ENCODE results near the gene CDK7. TPM values are rescaled to one million over a fixed set of nuclear protein-coding genes. Genes with fewer than 3 reads are reported as not detected.
"Not testable (repeated sequence)": the region's sequence is repeated elsewhere in the genome, so short reads cannot be mapped to it uniquely, and the experiment has no call there.

Gene CDK7
- polyA plus RNA-seq, 3 donors: 37.8 to 41.6 (median 39.4) TPM

DNA sequence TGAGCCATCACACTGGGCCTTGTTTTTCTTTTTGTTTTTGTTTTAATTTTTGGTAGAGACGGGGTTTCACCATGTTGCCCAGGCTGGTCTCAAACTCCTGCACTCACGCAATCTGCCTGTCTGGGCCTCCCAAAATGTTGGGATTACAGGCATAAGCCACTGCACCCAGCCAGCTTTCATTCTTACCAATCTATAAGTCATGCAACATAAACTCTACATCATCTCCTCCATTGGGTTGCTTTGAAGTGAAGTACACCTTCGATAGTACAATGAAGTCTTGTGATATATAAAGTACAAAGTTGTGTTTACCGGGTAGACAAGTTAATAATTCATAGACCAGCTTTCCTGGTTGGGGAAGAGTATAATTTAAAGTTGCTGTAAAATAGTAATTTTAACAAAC lies 8.8 kb upstream of the CDK7 start:
- DNase-seq: no peak

DNA sequence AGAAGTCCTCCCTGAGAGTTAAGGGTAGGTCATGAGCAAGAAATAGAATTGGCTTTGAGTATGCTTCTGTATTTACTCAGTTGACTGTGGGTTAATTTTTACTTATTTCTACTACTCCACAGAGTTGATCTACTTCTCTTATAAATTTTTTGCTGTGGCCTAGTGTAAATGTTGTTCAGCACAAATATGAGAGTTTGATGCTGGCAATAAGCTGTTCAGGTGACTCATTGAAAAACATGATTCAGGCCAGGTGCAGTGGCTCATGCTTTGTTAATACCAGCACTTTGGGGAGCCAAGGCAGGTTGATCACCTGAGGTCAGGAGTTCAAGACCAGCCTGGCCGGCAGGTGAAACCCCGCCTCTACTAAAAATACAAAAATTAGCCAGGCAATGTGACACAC lies 4.5 kb upstream of the CDK7 start:
- DNase-seq: no peak

DNA sequence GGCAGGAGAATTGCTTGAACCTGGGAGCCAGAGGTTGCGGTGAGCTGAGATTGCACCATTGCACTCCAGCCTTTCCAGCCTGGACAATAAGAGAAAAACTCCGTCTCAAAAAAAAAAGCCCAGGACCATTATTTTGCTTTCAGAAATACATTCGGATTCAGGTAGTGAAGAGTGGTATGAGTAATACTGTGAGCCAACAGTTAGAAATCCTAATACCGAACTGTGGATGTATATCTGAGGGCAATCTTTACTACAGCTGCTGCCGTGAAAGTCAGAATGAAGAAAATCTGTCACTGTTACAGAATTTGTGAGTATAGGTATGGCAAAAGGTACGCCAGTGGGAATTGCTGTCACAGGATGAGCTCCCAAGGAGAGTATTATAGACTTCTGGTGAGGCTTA lies 3.4 kb upstream of the CDK7 start:
- no peak for DNase-seq

DNA sequence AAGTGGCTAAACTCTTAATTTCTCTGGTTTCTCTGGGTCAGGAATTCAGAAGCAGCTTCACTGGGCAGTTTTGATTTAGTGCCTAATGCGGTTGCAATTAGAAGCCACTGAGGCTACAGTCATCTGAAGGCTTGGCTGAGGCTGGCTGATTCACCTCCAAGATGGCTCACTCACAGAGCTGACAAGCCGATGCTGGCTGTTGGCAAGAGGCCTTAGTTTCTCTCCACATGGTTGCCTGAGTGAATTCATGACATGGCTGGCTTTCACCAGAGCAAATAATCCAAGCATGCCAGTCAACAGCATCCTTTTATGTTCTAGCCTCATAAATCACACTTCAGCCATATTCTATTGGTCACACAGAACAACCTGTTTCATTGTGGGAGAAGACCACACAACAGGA lies 2.8 kb upstream of the CDK7 start:
- no peak for DNase-seq

DNA sequence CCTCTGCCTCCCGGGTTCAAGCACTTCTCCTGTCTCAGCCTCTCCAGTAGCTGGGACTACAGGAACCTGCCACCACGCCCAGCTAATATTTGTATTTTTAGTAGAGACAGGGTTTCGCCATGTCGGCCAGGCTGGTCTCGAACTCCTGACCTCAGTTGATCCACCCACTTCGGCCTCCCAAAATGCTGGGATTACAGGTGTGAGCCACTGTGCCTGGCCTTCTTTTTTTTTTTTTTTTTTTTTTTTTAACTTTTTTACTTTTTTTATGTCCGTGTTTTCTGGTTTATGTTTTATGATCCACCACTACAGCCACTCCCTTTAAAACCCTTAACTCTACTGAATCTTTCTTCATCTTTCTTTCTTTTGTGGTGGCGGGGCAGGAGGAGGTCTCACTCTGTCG lies 2.0 kb downstream of the CDK7 start:
- not testable (repeated sequence) for DNase-seq

DNA sequence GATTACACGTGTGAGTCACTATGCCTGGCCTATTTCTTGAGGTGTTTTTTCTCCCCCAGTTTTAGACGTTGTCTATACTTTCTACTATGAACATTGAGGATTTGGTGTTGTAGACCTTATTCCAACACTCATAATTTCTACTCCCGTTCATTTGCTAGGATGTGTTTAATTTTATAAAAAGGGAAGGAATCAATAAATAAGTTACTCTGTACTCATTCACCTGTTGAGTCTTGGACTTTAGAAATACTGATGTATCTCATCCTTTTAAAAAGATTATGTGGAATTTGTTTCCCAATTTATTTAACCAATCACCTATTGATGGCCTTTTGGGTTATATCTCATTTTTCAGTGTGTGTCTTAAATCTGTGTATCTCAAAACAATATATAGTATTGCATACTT lies 3.2 kb downstream of the CDK7 start:
- no peak for DNase-seq

DNA sequence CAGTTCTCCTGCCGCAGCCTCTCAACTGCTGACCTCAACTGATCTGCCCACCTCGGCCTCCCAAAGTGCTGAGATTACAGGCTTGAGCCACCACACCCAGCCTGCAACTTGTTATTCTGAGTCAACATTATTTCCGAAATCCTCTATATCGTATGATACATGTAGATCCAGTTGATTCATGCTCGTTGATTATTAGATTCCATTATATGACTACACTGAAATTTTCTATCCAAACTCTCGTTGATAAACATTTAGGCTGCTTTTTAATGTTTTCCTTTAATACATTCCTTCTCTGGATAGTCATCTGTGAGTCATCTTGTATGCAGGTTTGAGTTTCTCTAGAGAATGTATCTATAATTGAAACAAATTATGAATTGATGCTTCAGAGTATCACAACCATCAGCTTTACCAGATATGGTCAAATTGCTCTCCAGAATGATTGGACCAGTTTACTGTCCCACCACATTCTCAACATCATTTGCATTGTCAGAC lies 4.1 kb downstream of the CDK7 start:
- no peak for DNase-seq

DNA sequence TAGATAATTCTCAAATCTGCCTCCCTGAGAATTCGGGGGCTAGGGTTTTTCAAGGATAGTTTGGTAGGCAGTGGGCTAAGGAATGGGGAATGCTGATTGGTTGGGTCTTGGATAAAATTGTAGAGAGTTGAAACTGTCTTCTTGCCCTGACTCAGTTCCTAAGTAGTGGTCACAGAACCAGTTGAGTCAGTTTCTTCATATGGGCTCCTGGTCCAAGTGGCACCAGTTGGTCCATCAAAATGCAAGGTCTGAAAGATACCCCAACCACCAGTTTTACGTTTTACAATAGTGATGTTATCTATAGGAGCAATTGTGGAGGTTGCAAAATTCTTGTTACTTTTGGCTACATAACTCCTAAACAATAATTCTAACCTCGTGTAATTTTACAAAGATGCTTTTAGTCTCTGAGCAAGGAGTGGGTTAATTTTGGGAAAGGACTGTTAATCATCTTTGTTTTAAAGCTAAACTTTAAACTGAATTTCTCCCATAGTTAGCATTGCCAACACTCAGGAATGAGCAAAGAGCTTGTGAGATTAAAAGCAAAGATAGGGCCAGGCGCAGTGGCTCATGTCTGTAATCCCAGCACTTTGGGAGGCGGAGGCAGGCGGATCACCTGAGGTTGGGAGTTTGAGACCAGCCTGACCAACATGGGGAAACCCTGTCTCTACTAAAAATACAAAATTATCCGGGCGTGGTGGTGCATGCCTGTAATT lies 7.7 kb downstream of the CDK7 start:
- DNase-seq: no peak

DNA sequence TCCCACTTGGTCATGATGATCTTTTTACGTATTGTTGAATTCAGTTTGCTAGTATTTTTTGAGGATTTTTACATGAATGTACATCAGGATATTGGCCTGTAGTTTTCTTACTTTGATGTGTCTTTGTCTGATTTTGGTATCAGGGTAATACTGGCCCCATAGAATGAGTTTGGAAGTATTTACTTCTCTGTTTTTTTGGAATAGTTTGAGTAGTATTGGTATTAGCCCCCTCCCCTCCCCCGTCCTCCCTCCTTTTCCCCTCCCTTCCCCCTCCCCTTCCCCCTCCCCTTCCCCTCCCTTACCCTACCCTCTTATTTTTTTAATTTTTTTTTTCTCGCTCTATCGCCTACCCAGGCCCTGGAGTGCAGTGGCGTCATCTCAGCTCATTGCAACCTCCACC lies 10.3 kb downstream of the CDK7 start:
- no peak for DNase-seq

DNA sequence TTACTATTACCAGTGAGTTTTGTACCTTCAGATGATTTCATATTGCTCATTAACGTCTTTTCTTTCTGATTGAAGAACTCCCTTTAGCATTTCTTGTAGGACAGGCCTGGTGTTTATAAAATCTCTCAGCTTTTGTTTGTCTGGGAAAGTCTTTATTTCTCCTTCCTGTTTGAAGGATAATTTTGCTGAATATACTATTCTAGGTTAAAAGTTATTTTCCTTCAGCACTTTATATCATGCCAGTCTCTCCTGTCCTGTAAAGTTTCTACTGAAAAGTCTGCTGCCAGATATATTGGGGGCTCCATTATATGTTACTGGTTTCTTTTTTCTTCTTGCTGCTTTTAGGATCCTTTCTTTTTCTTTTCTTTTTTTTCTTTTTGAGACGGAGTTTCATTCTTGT lies 13.3 kb downstream of the CDK7 start:
- DNase-seq: no peak

DNA sequence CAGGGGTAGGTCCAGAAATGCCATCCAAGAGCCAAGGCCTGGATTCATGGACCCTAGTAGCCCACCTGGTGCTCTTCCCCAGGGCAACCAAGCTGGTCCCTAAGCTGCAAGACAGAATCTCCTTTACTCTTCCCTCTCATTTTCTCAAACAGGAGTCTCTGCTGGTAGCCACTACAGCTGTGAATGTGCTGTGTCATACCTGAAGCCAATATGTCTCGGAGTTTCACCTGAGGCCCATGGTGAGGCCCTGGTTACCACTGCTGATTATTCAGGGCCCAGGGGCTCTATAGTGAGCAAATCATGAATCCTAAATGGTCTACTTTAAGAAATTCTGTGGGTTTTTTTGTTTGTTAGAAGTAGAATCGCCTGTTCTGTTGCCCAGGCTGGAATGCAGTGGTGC lies 15.9 kb downstream of the CDK7 start:
- DNase-seq: no peak

DNA sequence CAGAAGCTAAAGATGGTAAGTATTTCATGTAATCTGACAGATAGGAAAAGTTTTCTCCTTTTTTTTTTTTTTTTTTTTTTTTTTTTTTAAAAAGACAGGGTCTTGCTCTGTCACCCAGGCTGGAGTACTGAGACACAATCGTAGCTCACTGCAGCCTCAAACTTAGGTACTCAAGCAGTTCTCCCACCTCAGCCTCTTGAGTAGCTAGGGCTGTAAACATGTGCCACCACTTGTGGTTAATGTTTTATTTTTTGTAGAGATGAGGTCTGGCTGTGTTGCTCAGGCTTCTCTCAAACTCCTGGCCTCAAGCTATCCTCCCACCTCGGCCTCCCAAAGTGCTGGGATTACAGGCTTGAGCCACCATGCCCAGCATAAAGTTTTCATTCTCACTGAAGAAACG lies 17.8 kb downstream of the CDK7 start:
- DNase-seq: no peak

DNA sequence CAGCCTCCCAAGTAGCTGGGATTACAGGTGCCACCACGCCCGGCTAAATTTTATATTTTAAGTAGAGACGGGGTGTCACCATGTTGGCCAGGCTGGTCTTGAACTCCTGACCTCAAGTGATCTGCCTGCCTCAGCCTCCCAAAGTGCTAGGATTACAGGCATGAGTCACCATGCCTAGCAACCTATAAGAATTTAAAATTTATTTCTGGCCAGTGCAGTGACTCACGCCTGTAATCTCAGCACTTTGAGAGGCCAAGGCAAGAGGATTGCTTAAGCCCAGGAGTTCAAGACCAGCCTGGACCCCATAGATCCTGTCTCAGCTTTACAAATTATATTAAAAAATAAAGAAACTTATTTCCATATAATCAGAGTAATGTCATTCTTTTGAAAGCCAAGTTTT lies 21.3 kb downstream of the CDK7 start:
- DNase-seq: not testable (repeated sequence)

DNA sequence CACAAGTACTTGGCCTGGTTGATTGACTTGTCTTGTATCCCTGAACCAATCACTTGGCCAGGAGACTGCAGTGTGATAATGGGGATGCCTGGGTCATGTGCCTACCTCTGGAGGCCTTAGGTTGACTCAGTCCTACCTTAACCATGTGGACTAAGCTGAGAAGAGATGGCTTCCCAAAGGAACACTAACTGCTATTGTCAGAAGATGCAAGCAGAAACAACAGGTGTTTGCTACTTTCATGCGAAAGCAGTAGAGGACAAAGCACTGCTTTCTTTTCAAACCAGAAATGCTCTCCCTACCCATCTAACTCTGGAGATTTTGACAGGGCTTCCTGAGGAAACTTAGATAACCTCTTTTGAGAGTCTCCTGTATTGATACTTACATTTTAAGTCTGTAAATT lies 22.9 kb downstream of the CDK7 start:
- DNase-seq: no peak

DNA sequence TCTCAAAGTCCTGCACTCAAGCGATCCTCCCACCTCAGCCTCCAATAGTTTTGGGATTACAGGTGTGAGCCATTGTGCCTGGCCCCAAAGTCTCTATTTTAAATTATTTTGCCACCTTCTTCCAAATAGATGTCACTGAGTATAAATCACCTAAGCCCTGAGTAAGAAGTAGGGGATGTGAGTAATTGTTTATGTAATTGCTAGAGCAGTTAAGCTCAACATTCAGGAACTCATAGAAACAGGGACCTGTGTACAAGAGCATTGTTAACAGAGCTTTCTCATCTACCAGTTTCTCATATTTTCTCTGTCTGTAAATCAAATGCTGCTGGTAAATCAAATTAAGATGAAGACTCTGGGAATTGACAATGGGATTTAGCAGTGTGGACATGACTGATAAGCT lies 26.3 kb downstream of the CDK7 start:
- DNase-seq: no peak

DNA sequence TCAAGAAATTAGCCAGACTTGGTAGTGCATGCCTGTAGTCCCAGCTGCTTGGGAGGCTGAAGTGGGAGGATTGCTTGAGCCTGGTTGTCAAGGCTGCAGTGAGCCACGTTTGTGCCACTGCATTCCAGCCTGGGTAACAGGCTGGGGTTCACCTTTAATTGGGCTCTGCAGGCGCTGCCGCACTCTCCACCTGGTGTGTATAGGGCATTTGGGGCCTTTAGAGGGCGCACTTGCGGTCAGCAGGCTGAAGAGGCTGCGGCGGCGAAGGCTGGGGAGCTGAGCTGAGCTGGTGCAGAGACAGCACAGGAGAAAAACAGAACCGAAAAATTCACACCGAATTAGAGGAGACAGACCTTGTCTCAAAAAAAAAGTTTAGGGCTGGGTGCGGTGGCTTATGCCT lies 31.2 kb downstream of the CDK7 start:
- no peak for DNase-seq

DNA sequence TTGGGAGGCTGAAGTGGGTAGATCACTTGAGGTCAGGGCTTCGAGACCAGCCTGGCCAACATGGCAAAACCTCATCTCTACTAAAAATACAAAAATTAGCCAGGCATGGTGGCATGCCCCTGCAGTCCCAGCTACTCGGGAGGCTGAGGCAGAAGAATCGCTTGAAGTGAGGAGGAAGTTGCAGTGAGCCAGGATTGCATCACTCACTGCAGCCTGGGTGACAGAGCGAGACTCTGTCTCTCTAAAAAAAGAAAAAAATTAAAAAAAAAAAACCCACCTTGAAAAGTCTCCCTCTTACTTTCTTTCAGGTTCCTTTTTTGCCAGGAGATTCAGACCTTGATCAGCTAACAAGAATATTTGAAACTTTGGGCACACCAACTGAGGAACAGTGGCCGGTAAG lies 34.2 kb downstream of the CDK7 start:
- DNase-seq: no peak

DNA sequence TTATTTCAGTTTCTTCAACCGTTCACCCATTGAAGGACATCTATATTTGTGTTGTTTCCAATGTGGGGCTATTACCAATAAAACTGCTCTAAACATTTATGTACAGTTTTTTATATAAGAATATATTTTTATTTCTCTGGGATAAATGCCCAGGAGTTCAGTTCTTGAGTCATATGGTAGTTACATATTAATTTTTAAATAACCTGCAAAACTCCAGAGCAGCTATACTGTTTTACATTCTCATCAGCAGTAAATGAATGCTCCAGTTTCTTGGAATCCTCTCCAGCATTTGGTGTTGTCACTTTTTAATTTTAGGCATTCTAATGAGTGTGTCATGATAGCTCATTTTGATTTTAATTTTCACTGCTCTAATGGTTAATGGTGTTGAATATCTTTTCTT lies 36.2 kb downstream of the CDK7 start:
- no peak for DNase-seq

DNA sequence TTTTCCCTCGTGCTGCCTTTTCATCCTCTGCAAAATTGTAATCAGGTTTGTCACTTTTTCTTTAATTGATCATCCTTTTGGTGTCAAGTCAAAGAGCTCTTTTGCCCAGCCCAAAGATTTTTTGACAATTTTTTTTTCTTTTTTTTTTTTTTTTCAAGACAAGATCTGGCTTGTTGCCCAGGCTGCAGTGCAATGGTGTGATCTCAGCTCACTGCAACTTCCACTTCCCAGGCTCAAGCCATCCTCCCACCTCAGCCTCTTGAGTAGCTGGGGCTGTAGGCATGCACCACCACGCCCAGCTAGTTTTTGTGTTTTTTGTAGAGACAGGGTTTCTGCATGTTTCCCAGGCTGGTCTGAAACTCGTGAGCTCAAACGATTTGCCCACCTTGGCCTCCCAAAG lies 36.7 kb downstream of the CDK7 start:
- no peak for DNase-seq

DNA sequence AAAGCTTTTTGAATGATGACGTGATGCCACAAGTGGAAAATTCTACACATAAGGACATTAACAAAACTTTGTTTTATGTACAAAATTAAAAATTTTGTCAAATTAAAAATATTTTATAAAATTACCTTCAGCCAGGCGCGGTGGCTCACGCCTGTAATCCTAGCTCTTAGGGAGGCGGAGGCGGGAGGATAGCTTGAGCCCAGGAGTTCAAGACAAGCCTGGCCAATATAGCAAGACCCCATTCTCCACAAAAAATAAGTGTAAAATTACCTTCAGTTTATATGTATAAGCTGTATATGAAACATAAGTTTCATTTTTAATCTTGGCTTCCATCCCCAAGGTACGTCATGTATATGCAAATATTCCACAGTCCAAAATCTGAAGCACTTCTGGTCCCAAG lies 40.9 kb downstream of the CDK7 start:
- no peak for DNase-seq

DNA sequence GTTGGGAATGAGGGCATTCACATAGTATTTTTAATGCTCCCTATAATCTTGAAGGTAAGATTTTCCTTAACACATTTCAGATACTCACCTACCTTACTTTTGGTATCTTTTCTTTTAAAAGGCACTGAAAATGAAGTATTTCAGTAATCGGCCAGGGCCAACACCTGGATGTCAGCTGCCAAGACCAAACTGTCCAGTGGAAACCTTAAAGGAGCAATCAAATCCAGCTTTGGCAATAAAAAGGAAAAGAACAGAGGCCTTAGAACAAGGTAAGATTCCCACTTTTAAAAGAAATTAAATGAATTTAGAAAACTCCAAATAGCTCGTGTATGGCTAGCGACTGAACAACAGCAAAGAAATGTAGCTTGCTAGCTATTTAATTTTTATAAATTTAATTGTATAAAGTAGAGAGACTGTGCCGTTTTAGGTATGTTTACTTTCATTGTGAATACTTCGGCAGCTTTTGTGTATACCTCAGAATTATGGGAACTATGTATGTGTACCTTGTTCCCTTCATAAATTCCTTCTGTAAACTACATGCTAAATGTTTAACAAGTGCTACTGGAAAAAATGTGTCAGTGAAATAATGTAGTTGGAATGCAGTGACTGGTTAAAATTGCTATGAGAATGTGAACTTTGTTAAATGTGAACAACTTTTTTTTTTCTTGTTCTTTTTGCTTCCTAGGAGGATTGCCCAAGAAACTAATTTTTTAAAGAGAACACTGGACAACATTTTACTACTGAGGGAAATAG lies 41.9 kb downstream of the CDK7 start:
- DNase-seq: no peak

DNA sequence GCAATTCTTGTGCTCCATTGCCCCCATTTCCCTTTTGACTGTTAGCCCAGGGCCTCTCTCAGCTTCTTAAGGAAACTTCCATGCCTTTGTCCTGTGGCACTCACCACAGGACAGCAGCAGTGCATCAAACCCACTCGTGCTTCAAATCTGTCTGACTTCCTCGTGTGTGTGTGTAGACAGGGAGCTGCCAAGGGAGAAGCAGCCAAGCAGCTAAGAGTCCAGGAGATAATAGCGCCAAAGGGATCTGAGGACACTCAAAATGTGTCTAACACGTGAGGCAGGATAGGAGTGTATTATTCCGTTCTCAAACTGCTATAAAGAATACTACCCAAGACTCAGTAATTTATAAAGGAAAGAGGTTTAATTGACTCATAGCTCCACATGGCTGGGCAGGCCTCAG lies 44.8 kb downstream of the CDK7 start:
- no peak for DNase-seq

DNA sequence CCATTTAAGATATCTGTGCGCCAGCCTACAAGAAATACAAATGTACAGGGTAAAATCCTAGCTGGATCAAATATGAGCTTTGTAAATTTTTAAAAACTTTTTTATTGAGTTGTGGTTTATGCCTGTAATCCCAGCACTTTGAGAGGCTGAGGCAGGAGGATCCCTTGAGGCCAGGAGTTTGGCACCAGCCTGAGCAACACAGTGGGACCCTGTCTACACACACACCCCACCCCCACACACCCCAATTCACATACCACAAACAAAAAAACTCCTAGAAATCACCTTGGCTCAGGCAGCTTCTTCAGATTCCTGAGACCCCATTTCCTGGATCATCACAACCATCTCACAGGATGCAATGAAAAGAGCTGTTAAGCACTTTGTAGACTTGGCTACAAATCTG lies 46.4 kb downstream of the CDK7 start:
- no peak for DNase-seq

DNA sequence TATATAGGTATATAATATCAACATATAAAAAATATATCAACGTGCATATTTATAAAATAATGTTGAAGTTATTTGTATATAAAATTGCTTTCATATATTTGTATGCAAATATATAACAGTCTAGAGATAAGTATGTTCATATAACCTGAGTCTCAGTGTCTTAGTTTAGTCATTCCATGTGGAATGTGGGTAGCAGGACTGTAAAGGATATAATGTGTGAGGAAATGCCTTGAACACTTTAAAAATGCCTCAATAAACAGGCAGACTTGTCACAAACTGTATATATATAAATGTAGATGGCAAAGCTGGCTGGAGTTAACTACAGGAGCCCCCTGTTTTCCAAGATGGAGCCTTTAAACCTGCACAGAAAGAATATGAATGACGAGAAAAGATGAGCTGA lies 49.5 kb downstream of the CDK7 start:
- no peak for DNase-seq

Data from renal pelvis (tissue), 4 donors.